ENCODE measurements around the gene CLEC2L. TPM values are rescaled to one million over a fixed set of nuclear protein-coding genes. Genes with fewer than 3 reads are reported as not detected.

Gene CLEC2L
- total RNA-seq, 1 donor from 2014 or later, result not detected

DNA sequence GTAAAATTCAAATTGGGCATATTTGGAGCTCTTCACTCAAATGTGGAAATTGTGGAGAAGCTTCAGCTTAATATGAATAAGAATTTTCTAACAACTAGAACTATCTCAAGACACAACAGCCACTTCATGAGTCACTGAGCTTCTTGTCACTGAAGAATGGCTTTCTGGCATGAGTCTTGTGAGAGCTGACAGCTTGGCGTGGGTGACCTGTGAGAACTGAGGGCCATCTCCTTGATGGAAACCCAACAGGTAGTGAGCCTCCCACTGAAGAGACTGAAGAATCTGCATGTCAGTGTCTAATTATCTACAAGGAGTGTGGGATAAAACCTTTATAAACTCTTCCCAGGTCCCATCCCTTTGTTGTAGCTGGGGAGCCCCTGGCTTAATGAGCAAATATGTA is 66.0 kb downstream of the CLEC2L start:
- intact Hi-C loops (cut with DNase I), result no loop called here
- DNase-seq (ENCODE audit: low spot score), result no peak
- ATAC-seq, result no peak

DNA sequence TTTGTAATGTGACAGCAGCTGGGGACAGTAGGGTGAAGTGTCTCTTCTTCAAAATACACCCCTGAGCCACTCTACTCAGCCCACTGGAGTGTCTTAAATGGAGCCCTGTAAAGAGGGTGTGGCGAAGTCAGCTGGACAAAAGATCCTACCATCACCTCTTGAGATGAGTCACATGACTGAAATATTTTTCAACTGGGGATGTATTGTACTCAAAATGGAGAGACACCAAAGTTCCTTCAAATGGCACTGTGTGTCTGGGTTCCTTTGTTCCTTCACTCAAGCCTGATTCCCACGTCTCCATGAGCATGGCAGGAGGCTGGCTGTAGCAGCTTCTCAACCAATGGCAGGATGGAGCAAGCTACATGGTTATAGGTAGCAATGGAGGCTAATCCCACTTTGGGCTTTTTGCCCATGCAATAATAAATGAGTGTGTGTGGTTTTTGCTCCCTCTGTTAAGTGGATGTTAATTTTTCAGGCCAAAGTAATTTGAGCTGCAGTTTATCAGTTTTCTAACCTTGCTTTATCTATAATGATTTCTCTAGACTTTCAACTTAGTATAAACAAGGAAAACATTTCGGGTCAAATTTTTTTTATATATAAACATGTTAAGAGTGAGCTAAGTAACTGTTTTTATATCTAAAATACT is 68.2 kb downstream of the CLEC2L start:
- intact Hi-C loops (cut with DNase I), result no loop called here
- ATAC-seq (no peak), DNase-seq (ENCODE audit: low spot score) (no peak)

DNA sequence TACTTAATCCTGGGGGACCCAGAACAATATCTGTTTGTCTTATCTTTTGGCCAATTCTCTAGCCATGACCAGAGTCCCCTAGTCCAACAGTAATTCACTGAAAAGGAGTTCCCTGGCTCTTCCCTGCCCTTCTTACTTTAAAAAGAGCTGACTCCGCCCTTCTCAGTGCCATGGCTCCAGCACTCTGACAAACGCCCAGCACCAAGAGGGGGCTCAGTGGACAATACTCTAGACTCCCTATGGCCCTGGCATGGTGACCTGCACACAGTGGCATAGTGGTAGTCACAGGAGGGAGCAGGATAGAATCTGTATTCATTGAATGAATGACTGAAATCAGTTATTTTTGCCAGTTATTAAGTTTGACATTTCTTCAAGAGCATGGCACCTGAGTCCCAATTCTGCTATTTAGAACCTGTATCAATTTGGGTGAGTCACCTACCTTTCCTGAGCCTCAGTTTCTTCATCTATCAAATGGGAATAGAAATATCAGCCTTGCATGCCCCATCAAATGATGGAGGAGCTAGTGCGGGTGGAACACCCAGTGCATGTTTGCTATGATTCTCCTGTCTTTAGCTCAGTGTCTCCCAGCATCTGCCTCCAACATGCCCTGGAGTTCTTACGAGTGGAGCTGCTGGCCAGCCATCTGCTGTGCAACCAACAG is 69.4 kb downstream of the CLEC2L start:
- ATAC-seq, result no peak
- intact Hi-C loops (cut with DNase I), result no loop called here

DNA sequence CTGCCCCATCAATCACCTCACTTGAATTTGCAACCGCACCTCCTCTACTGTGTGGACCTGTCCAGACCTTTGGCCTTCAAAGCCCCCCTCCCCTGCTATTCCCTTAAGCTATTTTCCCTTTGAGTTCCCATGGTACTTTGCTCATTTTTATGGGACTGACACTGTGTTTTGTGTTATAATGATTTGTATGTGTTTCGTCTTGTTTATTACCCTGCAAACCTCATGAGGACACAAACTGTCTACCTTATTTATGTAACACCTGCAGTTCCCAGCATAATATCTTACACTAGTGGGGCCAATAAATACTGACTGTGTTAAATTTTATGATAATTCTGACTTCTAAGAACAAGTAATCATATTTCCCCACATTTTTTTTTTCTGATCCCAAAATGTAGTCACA is 70.6 kb downstream of the CLEC2L start:
- no peak for DNase-seq (ENCODE audit: low spot score)
- ATAC-seq, result no peak
- intact Hi-C loops (cut with DNase I), result no loop called here

More for the DNA sequence above, 69.4 kb downstream of the CLEC2L start:
- DNase-seq (ENCODE audit: low spot score), result no peak

Other genes starting within 250 kb of the CLEC2L start
- 15.2 TPM for gene FMC1, start 182.3 kb upstream of the CLEC2L start, total RNA-seq
- 144 TPM for gene LUC7L2, start 163.8 kb upstream of the CLEC2L start, total RNA-seq
- gene KLRG2, start 40.0 kb upstream of the CLEC2L start, total RNA-seq, result 9.0 TPM